Skeletal muscle cell (primary cell): Measurements from ENCODE around the gene EPB42.
"Not testable (repeated sequence)": the region's sequence is repeated elsewhere in the genome, so short reads cannot be mapped to it uniquely, and the experiment has no call there.

Experiments
- DNase-seq: peaks from one replicate; pipeline ENCODE4 v3.0.0-alpha.2; 2010; ENCODE audit warnings: low read depth
- H3K4me3 ChIP-seq: 2 replicates; pipeline ENCODE4 v1.5.1; 2011; ENCODE audit warnings: low read depth, mild to moderate bottlenecking, control low read depth, low read length, moderate library complexity

Gene EPB42

GRCh38 chr15:43196760-43197548, 23.9 kb downstream of the EPB42 start:
- no peak overlapping the region for H3K4me3 ChIP-seq
- no peak for DNase-seq

- DNase-seq, result no peak
- no peak overlapping the region for H3K4me3 ChIP-seq
Measured at GRCh38 chr15:43194795-43195194, 26.0 kb downstream of the EPB42 start.

GRCh38 chr15:43193710-43194109, 27.1 kb downstream of the EPB42 start:
- no peak for DNase-seq
- H3K4me3 ChIP-seq, result no peak overlapping the region

- DNase-seq, result no peak
- H3K4me3 ChIP-seq, result no peak overlapping the region
Measured at GRCh38 chr15:43190178-43190577, 30.6 kb downstream of the EPB42 start.

GRCh38 chr15:43189296-43189695, 31.5 kb downstream of the EPB42 start:
- no peak overlapping the region for H3K4me3 ChIP-seq
- no peak for DNase-seq

GRCh38 chr15:43187544-43188155, 33.2 kb downstream of the EPB42 start:
- no peak overlapping the region for H3K4me3 ChIP-seq
- DNase-seq, result peak; percentile 41

- peak overlapping the region; percentile 68 for H3K4me3 ChIP-seq
- DNase-seq, result no peak
Measured at GRCh38 chr15:43186003-43186353, 34.8 kb downstream of the EPB42 start.

GRCh38 chr15:43185157-43186002, 35.4 kb downstream of the EPB42 start, which contains the start of gene CCNDBP1:
CCNDBP1 (plus strand) TSS chr15:43185403; CDS start chr15:43185499, 96 bp downstream.
- DNase-seq, result no peak
- H3K4me3 ChIP-seq, result peak within 1 kb of the TSS; percentile 68

GRCh38 chr15:43184407-43185124, 36.3 kb downstream of the EPB42 start:
- H3K4me3 ChIP-seq, result peak overlapping the region; percentile 68
- DNase-seq, result no peak

GRCh38 chr15:43183270-43183669, 37.5 kb downstream of the EPB42 start:
- no peak overlapping the region for H3K4me3 ChIP-seq
- DNase-seq, result no peak

GRCh38 chr15:43177147-43177546, 43.7 kb downstream of the EPB42 start:
- H3K4me3 ChIP-seq, DNase-seq: not testable (repeated sequence)

- not testable (repeated sequence) for DNase-seq, H3K4me3 ChIP-seq
Measured at GRCh38 chr15:43175656-43176309, 45.0 kb downstream of the EPB42 start.

- no peak for DNase-seq
- no peak overlapping the region for H3K4me3 ChIP-seq
Measured at GRCh38 chr15:43169888-43170287, 50.9 kb downstream of the EPB42 start.

- DNase-seq, result peak; percentile 21
- H3K4me3 ChIP-seq, result no peak overlapping the region
Measured at GRCh38 chr15:43168192-43169107, 52.4 kb downstream of the EPB42 start.

- not testable (repeated sequence) for DNase-seq, H3K4me3 ChIP-seq
Measured at GRCh38 chr15:43167261-43167660, 53.6 kb downstream of the EPB42 start.

- no peak for DNase-seq
- H3K4me3 ChIP-seq, result no peak overlapping the region
Measured at GRCh38 chr15:43165801-43166325, 55.0 kb downstream of the EPB42 start.

GRCh38 chr15:43153269-43153668, 67.5 kb downstream of the EPB42 start:
- no peak for DNase-seq
- H3K4me3 ChIP-seq, result no peak overlapping the region

- H3K4me3 ChIP-seq, result no peak overlapping the region
- no peak for DNase-seq
Measured at GRCh38 chr15:43151688-43152087, 69.1 kb downstream of the EPB42 start.
